CD4-positive, alpha-beta T cell treated with Interleukin-4 for 4 hours (primary cell): ENCODE measurements around the gene EIF4G2.

Experiments used
- DNase-seq: peaks from one replicate; pipeline ENCODE4 v3.0.0-alpha.2; 2020

The EIF4G2 gene

DNA sequence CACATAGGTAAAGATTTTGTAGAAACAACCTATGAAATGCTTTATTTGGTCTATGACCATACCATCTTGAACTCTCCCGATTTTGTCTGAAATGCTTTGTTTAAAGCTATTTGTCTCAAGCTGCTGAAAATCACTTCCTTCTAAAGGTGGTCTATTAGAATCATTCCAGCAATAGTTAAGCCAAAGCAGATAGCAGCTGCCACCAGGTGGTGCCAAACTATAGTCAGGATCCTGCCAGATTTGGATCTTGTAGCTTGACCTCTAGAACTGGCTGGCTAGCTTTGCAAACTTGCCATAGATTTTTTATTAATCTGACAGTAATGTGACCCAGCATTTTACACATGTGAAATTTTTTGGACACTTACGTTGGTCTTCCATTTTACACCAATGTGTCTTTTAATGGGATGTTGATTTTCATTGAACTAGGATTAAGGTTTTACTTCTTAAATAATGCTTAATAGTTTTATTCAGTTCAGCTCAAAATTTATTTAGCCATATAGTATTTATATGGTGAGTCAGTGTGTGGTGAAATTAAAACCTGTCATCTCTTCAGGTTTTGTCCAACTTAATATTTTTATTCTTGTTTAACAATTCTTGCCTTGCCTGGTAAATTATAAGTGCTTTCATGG lies 38.0 kb downstream of the EIF4G2 start:
- DNase-seq = peak; percentile 23

DNA sequence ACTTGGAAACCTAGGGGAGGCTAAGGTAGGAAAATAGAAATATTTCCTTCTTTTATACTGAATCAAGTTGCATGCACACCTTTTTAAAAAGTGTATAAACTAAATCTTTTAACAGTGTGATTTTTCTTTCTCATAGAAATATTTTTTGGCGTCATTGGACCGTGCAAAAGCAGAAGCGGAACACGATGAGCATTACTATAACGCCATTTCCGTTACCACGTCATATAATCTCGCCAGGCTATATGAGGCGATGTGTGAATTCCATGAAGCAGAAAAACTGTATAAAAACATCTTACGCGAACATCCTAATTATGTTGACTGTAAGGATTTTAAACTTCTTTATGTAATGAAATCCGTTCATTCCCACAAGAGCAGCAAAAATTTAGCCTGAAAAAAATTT lies 44.3 kb downstream of the EIF4G2 start:
- no peak for DNase-seq

DNA sequence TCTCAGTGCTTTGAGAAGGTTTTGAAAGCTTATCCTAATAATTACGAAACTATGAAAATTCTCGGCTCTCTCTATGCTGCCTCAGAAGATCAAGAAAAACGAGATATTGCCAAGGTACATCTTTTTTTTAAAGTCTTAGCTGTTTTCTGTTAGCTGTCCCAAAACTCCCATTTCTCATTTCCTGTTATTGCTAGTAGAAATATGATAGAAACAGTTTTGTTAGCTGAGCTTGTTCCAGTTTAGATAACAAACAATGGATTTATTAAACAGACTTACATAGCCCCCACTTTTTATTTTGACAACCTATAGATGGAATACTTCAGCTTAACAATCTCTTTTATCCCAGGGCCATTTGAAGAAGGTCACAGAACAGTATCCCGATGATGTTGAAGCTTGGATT lies 45.0 kb downstream of the EIF4G2 start:
- no peak for DNase-seq

DNA sequence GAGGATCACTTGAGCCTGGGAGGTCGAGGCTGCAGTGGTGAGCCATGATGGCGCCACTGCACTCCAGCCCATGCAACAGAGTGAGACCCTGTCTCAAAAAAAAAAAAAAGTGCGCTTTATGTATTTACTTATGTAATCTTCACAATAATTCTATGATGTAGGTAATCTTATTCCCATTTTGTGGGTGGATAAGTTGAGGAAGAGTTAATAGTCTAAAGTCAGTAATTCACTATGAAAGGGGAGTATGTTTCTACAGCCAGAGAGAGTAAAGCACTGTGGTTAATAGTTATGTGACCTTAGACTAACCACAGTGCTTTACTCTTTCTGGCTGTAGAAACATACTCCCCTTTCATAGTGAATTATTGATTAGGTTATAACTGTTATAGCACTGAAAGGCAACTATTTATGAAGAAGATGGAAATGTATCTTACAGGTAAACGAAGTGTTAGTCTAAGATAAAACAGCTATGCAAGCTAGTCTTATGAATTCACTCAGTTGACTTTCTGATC lies 45.8 kb downstream of the EIF4G2 start:
- DNase-seq = no peak

DNA sequence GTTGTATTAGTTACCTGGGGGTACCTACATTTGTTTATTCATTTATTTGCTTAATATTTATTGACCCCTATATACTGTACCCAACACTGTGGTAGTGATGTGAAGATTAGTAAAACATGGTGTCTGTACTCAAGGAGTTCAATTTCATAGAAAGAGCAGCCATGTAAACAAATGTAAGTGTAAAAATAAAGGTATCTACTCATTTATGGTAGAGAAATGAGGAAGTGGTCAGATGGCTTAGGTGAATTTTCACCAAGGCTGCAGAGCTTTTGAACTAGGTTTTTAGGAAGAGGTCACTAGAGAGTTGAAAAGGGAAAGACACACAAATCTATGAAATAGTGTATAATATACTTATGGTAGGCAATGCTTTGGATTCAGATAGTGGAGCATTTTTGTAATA lies 46.5 kb downstream of the EIF4G2 start:
- no peak for DNase-seq

DNA sequence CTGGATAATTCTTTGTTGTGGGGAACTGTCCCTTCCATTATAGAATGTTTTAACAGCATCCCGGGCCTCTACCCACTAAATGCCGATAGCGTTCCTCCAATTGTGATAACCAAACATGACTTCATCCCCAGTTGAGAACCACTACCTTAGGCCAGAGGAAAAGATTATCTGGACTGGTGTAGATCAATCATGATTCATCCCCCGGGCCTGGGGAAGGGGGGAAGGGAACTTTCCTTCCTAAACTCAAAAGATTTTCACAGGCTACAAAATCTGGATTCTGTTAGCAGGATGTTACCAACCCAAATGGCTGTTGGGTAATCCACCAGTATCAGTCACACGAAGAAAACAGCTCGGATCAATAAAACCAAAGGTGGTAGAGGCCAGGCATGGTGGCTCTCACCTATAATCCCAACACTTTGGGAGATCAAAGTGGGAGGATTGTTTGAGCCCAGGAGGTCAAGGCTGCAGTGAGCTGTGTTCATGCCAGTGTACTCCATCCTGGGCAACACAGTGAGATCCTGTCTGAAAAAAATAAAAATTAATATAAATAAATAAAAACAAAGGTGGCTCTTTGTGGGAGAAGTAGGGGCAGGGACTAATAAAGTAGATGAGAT lies 47.5 kb downstream of the EIF4G2 start:
- no peak for DNase-seq

DNA sequence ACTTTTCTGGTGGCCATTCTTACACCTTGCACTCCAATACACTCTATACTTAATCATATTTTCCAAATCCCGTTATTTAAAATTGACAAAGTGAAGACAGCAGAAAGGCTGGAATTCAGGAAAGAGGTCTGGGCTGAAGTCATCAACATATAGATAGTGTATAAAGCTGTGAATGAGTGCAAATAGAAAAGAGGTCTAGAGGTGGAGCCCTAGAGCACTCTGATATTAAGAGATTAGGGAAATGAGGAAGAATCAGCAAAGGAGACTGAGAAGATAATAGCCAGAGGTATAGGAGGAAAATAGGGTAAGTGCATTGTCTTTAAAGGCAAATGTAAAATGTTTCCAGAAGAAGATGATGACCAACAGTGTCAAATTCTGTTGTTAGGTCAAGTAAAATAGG lies 49.8 kb downstream of the EIF4G2 start:
- DNase-seq = no peak

DNA sequence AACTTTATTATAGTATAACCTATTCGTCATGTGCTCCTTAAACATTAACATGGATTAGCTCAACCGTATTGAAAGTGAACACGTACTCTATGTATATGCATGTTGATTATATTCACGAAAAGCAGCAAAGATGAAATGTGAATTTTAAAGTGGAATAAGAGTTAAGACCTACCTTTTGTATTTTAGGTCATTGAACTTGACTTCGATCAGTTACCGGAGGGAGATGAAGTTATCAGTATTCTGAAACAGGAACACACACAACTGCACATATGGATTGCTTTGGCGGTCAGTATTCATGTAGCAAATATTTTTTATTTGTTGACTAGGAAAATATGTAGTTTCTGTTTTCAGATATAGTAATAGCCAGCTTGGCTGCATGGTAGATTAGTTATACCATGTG lies 56.2 kb downstream of the EIF4G2 start:
- DNase-seq = no peak

DNA sequence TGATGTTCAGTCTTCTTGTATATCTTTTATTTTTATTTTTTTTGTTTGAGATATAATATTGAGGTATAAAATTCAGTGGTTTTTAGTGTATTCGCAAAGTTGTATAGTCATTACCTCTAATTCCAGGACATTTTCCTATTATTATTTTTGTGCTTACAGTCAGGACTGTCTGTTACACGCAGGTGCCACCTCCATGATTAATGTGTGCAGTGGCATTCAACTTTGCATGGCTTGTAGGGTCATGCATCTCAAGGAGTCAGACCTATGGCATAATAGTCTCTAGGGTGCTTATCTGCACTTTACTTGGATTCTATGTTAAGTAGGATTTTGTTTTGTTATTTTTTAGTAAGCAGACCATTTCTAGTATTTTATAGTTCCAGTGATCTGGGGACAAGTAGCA lies 56.7 kb downstream of the EIF4G2 start:
- no peak for DNase-seq

DNA sequence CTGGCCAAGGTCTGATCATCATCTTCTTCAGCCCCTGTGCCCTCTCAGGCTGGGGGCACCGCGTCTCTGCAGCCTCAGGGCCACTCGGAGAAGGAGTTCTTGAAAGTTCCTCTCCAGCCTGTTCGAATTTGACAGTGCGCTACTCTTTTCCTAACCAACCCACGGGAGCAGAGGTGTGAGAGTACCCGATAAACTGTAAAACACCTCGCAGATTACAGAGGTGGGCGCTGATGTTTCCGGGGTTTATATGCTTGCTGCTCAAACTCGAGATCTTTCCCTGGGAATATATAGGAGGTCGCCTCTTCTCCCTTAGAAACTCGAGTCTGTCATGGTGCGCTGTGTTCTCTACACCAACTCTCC lies 57.2 kb downstream of the EIF4G2 start:
- no peak for DNase-seq

DNA sequence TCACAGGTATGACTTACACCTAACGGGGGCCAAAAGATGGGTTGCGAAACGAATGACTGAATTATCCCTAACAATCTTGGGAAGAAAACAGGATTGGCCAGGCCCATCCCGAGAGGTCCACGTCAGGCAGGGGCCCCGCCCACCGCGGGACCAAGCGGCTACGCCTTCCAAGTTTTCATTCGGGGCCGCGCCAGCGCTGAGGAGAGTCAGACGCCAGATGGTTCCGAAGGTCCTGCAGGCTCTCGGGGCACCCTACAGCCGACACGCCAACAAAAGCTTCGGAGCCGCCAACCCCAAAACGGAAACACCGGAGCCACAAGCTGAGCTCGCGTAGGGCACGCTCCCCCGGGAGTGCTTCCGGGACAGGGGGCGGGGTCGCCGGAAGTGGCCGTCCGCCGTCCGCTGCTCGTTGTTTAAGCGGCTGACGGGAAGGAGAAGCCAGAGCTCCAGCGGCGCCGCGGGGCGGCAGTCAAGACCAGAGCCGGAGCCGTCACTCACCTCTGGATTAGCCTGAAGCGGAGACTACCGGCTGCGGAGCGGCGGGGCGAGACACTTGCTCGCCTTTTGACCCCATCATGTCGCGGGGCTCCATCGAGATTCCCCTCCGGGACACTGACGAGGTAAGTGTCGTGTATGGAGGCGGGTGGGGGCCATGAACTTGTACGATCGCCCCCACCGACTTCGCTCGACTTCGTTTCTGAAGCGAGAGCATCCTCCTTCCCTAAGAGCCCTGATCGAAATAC lies 57.7 kb downstream of the EIF4G2 start, which contains the start of gene CTR9:
Gene CTR9 (plus strand): TSS at position 409 of the 743 bp plus-strand sequence. CDS start 167 bp downstream, at position 576.
- DNase-seq = peak; percentile 89

DNA sequence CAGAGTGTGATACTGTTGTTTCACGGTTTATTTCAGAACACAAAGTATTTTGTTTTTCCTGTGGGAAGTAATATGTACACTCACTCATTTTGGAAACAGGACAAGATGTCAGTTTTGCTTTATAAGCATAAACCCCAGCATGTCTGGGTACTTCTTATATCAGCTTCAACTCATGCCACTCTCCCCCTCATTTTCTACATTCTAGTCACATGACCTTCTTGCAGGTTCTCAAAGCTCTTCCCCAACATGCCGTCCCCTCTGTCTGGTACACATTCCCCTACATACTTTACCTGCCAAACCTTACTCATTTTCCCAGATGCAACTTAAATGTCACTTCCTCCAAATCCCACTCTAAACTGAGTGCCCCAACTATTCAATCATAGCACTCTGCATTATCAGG lies 59.2 kb downstream of the EIF4G2 start:
- no peak for DNase-seq

DNA sequence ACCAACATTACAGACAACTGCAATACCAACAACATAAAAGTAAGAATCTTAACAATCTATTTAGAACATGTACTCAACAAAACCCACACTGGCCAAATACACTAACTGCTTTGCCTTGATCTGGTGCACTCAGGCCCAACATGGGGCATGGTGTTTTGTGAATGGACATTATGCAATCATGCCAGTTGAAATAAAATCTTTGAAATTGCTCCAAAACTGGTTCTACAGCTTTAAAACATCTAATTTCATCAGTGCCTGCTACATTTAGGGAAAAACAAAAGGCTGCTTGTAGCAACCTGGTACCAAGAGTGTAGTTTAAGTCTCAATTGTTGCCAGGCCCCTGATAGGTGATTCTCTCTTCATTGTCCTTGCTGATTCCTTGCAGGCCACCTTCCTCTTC lies 61.0 kb downstream of the EIF4G2 start:
- DNase-seq = no peak
